Measurements from ENCODE around the gene DUSP8.
"Not testable (repeated sequence)": the region's sequence is repeated elsewhere in the genome, so short reads cannot be mapped to it uniquely, and the experiment has no call there.

Gene DUSP8

GRCh38 chr11:1589191-1589963, 17.3 kb upstream of the DUSP8 start:
- not testable (repeated sequence) for DNase-seq (ENCODE audit: low read depth in 2 of 2)

GRCh38 chr11:1586699-1587098, 14.6 kb upstream of the DUSP8 start:
- no peak for DNase-seq (ENCODE audit: low read depth in 2 of 2)

- not testable (repeated sequence) for DNase-seq (ENCODE audit: low read depth in 2 of 2)
These were observed 12.7 kb upstream of the DUSP8 start, which contains the start of gene KRTAP5-1 for GRCh38 chr11:1584661-1585370. Gene KRTAP5-1 (minus strand): TSS chr11:1585283. CDS start chr11:1585249, 34 bp downstream.

- DNase-seq (ENCODE audit: low read depth in 2 of 2) = not testable (repeated sequence)
These were observed 10.8 kb upstream of the DUSP8 start for GRCh38 chr11:1582909-1583308.

GRCh38 chr11:1581976-1582375, 9.9 kb upstream of the DUSP8 start:
- DNase-seq (ENCODE audit: low read depth in 2 of 2) = no peak

- no peak for DNase-seq (ENCODE audit: low read depth in 2 of 2)
These were observed 4.8 kb upstream of the DUSP8 start for GRCh38 chr11:1576825-1577224.

- not testable (repeated sequence) for DNase-seq (ENCODE audit: low read depth in 2 of 2)
These were observed 3.7 kb upstream of the DUSP8 start for GRCh38 chr11:1575756-1576155.

GRCh38 chr11:1574933-1575242, 2.8 kb upstream of the DUSP8 start:
- DNase-seq (ENCODE audit: low read depth in 2 of 2) = no peak

GRCh38 chr11:1574238-1574932, 2.3 kb upstream of the DUSP8 start:
- no peak for DNase-seq (ENCODE audit: low read depth in 2 of 2)

- DNase-seq (ENCODE audit: low read depth in 2 of 2) = no peak
These were observed 1.8 kb upstream of the DUSP8 start for GRCh38 chr11:1573903-1574237.

- DNase-seq (ENCODE audit: low read depth in 2 of 2) = no peak
These were observed 1.2 kb upstream of the DUSP8 start for GRCh38 chr11:1573077-1573902.

GRCh38 chr11:1571760-1572196, 293 bp downstream of the DUSP8 start:
- no peak for DNase-seq (ENCODE audit: low read depth in 2 of 2)

GRCh38 chr11:1570896-1571759, 943 bp downstream of the DUSP8 start:
- no peak for DNase-seq (ENCODE audit: low read depth in 2 of 2)

GRCh38 chr11:1570531-1570895, 1.6 kb downstream of the DUSP8 start:
- DNase-seq (ENCODE audit: low read depth in 2 of 2) = no peak

GRCh38 chr11:1570001-1570453, 2.0 kb downstream of the DUSP8 start:
- no peak for DNase-seq (ENCODE audit: low read depth in 2 of 2)

GRCh38 chr11:1569251-1569780, 2.8 kb downstream of the DUSP8 start:
- DNase-seq (ENCODE audit: low read depth in 2 of 2) = no peak

- no peak for DNase-seq (ENCODE audit: low read depth in 2 of 2)
These were observed 3.6 kb downstream of the DUSP8 start for GRCh38 chr11:1568441-1568911.

- no peak for DNase-seq (ENCODE audit: low read depth in 2 of 2)
These were observed 4.4 kb downstream of the DUSP8 start for GRCh38 chr11:1567721-1568100.

- DNase-seq (ENCODE audit: low read depth in 2 of 2) = no peak
These were observed 4.9 kb downstream of the DUSP8 start for GRCh38 chr11:1567052-1567720.

Data from stimulated activated CD4-positive, alpha-beta T cell treated with anti-CD3 and anti-CD28 coated beads, Interleukin-4, amount 100 ng/mL, for 48 hours (primary cell).